Bone marrow (tissue), 2 donors: Measurements from ENCODE around the gene BRICD5.

ENCODE experiments used
- DNase-seq, 2 donors: peaks; one replicate each; lab custom pipeline; 2025; lab: John Stamatoyannopoulos, UW

BRICD5 gene

DNA sequence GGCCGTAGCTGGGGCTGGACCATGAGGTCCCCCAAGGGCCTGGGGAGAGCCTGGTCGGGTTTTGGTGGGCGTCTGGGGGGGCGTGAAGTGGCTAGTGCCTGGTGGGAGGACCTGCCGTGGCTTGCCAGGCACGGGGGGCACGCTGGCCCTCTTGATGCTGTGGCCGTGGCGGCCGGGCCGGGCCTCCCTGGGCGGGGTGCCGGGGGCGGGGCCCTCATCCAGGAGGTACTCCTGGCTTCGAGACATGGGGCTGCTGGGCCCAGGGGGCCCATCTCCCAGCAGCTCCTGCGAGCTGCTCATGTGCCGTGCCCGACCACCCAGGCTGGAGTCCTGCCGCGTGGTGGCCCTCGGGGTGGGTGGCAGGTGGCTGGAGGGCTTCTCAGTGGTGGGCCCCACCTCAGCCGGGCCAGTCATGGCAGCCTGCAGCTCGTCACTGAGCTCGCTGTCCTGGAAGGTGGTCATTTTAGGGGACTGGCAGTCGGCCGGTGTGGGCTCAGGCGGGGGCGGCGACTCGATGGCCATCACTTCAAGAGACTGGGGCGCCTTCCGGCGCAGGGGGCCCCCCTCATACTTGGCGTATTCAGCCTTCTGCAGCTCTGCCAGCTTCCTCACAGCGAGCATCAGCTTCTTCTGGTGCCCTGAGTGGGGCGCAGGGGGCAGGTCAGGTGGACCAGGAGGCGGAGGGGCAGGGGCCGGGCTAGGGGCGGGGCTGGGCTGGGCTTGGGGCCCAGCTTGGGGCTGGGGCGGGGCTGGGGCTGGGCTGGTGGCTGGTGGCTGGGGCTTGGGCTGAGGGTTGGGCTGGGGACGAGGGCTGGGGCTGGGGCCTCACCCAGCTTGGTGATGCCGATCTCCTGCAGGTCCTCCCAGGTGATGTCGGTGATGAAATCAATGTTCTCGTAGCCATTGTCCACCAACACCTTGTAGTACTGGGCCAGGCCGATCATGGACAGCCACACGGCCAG, 29.4 kb downstream of the BRICD5 start:
- DNase-seq: no peak

DNA sequence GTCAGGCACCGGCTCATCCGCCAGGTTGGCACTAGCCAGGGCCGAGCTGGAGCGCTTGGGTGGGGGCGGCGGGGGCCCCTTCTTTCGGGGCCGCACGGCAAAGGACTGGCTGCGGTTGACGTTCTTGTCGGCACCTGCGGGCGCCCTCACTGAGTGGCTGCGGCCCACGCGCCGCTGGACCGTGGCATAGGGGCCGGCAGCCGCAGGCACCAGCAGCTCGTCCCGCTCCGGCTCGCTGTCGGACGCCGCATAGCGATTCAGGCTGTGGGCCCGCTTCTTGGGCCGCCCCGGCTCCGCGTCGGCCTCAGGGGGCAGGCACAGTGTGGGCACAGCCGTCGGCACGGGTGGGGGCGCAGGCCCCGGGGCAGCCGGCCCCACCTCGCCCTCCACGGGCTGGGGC, 30.2 kb downstream of the BRICD5 start:
- DNase-seq: no peak

DNA sequence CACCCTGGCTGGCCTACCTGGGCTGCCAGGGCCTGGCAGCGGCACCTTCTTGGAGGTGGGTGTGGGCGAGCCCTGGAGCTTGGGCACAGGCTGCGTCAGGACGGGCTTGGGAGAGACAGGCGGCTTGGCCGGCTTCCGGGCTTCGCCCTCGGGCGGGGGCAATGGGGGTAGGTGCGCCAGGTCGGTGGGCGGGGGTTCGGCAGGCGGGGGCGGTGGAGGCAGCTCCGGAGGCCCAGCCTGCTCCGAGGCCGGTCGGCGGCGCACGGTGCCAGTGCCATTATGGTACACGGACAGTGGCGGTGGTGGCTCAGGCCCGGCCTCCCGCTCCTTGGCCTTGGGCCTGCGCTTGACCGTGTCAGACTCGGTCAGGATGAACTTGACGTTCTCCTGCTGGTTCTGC, 31.1 kb downstream of the BRICD5 start:
- DNase-seq: no peak

DNA sequence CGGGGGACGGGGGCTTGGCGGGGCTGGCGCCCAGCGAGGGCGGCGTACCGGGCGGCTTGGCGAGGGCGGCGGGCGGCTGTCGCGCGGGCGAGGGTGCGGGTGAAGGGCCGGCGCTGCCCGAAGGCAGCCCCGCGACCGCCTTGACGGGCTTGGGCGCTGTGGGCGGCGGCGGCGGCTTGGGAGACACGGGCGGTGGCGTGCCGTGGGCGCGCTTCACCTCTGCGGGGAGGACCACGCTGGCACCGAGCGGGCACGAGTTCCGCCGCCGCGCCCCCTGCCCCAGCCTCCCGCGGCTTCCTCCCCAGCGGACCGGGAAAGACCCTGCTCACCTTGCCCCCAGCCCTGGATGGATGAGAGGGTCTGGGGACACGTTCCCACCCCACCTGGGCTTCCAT, 31.6 kb downstream of the BRICD5 start:
- no peak for DNase-seq

DNA sequence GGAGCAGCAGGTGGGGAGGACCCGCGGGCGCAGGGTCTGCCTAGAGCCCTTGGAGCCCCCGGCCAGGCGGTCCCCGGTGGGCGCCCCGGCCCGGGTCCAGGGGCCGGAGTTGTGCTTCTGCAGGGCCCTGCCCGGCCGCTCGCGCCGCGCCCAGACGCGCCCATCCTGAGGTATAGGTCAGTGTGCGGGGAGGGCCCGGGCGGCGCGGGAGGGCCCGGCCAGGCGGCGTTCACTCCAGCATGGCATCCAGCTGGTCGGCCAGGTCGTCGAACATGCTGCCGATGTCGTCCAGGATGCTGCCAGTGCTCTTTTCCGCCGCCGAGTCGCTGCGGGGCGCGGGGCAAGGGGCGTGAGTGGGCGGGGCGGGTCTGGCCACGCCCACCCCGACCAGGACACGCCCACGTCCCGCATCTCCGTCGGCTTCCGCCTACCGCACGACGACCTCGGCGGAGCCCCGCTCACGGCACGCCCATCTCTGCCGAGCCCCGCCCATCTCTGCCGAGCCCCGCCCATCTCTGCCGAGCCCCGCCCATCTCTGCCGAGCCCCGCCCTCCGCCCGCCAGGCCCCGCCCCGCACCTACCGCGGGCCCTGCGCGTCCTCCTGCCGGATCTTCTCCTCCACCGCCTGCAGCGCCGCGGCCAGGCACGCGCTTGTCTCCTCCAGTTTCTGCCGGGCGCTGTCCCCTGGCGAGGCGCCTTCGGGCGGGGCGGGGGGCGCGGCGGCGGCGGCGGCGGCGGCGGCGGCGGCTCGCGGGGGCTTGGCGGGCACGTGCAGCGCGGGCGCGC, 32.1 kb downstream of the BRICD5 start:
- no peak for DNase-seq

DNA sequence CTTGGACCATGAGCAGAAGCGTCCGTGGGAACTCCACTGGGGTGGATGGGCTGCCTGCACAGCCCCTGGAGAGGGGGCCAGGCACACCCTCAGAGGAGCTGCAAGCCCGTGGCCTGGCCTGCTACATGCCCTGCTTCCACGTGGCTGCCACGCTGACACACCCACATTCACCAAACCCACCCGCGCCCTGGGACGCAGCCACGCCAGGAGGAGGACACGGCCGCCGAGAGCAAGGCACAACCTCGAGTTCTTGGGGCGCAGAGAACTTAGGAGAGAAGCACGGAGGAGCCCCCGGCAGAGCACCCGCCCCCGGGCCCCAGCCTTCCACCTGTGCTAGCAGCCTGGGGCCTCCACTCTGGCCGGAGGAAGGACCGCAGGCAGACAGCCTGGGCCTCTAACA, 33.1 kb downstream of the BRICD5 start:
- DNase-seq: no peak

DNA sequence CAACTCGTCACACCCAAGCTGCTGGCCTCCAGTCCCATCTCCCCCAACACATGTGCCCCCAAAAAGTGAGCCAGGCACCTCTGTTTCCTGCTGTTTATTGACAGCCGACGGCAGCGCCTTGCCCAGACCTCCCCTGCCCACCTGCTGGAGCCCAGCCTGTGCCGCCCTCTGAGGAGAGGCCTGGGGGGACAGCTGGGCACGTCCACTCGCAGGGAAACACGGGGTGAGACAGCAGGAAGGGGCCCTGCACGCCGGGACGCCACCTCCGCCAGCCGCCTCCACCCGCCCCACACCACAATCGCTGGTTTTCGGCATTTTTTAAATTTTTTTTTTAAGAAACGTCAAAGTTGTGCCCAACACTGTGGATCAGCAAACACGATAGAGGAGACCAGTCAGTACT, 33.6 kb downstream of the BRICD5 start:
- no peak for DNase-seq

DNA sequence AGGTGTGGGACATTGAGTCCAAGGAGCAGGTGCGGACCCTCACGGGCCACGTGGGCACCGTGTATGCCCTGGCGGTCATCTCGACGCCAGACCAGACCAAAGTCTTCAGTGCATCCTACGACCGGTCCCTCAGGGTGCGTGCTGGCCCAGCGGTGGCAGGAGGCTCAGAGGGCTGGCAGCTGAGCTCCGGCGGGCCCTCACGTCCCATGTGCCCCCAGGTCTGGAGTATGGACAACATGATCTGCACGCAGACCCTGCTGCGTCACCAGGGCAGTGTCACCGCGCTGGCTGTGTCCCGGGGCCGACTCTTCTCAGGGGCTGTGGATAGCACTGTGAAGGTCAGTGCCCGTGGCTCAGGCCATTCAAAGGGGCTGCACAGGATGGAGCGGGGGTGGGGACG, 34.6 kb downstream of the BRICD5 start:
- no peak for DNase-seq

DNA sequence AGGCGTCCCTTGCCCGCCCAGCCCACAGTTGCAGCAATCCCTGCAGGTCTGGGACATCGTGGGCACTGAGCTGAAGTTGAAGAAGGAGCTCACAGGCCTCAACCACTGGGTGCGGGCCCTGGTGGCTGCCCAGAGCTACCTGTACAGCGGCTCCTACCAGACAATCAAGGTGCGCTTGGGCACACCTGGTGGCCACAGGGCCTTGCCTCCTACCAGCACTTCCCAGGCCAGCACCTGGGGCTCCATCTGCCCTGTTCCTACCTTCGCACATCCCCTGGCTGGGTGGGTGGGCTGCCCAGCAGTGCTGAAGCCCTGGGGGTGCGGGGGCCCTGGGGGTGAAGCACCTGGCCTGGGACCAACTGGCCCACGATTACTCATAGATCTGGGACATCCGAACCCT, 35.2 kb downstream of the BRICD5 start:
- DNase-seq: no peak

DNA sequence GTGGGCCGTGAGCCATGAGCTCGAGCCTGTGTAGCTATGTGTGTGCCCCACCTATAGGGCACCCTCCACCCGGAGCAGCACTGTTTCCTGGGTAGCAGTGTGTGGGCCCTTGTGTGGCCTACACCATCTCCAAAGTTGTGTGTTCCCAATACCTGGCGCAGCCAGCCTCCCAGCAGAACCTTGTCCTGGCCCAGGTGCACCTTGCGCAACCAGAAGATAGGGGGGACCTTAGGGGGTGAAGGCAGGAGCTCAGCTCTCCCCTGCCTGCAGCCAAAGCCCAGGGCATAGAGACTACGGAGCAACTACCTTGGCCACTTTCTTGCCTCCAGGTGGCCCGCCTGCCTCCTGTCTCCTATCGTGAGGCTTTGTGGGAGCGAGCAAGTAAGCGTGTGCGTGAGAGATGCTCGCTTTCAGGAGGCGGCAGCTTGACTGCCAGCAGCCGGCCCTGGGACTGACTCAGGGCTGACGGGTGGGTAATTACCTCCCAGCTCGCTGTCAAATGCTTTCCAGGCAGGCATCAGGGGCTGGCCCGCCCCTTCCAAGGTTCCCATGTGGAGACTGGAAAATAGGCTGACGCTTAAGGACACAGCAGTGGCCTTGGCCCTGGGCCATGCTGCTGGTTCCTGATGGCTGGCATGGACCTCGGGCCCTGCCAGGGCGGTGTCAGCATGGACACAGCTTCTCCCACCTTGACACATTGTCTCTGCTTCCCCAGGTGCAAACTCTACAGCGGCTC, 36.1 kb downstream of the BRICD5 start:
- DNase-seq: no peak

DNA sequence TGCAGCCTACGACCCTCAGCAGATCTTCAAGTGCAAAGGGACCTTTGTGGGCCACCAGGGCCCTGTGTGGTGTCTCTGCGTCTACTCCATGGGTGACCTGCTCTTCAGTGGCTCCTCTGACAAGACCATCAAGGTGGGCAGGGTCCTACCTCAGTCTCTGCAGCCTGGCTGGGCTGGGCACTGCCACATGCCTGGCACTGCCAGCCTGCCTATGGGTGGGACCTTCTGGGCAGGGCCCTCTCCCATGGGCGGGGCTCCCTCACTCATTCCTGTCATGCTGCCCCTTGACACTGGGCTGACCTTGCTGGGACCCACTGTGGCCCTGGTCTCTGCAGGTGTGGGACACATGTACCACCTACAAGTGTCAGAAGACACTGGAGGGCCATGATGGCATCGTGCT, 36.7 kb downstream of the BRICD5 start:
- DNase-seq: no peak

DNA sequence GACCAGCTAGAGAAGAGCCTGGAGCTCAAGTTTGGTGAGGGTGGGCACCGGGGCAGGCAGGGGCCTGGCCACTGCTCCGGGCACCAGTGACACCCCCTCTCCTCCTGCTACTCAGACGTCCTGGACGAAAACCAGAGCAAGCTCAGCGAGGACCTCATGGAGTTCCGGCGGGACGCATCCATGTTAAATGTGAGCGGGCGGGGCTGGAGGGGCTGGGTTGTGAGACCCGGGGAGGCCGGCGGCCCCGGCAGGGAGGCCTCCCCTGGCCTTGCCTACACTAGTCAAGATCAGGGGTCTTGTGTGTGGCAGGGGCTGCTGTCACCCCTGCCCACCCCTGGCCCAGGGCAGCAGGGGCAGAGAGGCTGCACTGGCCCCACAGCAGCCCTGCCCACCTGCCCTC, 37.3 kb downstream of the BRICD5 start:
- no peak for DNase-seq

DNA sequence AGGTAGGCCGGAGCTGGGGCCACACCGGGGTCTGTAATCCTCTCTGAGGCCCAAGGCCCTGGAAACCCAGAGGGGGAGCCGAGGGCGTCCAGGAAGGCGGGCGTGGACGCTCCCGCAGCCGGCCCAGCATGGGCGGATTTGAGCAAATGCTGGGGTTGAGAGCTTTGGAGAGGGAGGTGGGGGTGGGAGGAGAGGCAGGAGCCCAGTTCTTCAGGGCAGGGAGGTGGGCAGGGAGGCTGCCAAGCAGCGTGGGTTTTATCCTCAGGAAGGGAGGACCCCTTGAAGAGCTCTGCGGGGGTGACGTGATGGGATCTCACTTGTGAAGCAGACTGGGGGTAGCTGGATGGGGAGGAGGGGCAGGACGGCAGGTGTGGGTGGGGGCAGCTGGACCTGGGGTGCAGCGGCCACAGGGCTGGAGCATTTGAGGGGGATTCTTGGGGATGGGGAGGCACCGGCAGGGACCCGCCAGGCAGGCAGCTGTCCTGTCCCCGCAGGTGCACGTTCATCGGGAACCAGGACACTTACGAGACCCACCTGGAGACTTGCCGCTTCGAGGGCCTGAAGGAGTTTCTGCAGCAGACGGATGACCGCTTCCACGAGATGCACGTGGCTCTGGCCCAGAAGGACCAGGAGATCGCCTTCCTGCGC, 37.9 kb downstream of the BRICD5 start:
- no peak for DNase-seq

DNA sequence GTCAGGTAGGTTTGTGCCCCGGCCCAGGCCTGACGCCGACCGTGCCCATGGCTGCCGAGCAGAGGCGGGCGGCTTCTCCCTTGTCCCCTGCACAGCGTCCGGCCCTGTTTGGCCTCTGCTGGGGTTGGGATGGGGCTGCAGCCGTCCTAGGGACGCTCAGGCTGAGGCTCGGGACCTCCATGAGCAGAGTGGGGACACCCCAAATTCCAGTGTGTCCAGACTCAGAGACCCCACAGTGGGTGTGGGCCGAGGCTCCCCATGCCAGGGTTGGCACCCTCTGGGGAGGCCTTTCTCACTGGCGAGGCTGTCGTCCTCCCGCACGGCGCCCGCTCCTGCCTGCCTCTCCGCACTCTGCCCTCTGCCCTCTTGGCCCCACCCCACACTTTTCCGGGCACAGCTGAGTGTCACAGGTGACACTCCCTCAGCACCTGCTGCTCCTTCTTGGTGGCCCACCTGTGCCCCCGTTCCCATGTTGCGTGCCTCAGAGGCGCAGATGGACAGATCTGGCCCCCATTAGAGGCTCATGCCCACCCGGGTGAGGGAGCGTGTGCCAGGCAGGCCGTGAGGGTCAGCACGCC, 39.0 kb downstream of the BRICD5 start:
- DNase-seq: no peak

DNA sequence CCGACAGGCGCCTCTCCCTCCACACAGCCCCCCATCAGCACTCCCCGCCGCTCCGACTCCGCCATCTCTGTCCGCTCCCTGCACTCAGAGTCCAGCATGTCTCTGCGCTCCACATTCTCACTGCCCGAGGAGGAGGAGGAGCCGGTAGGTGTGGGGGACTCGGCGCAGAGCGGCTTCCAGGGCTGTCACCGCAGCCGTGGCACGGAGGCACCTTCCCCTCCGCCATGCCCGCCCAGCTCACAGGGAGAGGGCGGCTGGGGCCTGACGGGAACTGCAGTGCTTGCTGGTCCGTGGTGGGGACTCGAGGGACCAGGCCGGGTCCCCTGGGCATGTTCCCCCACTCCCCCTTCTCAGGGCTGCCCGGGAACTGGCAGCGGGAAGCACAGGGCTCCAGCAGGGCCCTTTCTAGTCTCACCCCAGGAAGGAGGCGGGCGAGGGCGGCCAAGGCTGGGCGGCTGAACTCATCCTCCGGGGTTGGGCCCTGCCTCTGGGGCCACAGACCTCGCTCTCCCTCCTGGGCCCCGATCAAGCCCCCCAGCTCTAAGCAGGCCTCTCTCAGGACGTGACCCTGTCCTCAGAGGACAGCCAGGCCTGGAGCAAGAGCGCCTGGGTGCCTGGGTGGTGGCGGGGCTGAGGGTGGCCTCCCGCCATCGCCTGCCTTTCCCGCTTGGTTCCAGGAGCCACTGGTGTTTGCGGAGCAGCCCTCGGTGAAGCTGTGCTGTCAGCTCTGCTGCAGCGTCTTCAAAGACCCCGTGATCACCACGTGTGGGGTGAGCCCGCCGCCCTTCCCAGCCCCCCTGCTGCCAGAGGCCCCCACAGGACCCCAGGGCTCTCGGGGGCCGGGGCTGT, 39.9 kb downstream of the BRICD5 start:
- no peak for DNase-seq

DNA sequence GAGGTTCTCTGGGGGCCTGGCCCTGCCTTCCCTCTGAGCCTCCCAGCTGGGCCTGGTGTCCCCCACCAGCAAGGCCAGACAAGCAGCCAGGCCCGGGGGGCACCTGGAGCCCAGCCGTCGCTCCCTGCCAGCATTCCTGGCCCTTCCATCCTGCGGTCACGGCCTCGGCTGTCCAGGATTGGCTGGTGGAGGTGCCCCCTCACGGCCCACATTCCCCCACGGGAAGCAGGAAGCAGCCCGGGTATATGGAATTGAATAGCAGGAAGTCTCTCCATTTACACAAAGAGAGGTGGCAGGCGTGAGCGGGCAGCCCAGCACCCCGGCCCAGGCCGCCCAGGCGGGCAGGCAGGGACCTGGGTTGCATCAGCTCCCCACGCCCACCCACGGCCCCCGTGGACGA, 40.6 kb downstream of the BRICD5 start:
- DNase-seq: no peak

DNA sequence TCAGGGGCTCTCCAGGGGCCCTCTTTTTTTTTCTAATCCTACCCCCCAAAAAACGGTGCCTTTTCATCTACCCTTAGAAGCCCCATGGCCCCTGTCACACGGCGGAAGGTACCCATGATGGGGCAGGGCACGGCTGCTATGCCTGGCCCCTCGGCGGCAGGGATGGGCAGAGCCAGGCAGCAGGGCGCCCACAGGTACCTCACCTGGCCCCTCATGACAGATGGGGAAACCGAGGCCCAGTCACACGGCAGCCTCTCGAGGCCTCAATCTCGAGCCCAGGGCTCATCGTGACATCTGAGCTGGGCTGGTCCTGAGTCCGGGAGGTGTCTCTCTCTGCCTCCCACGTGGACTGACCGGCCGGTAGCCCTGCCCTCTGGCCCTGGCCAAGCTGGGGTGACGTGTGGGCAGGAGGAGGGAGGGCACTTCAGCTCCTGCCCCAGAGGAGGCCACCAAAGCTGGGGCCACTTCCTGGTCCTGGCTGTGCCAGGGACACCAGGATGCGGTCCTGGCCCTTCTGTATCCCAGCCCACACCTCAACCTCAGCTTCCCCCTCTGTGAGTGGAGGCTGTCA, 43.5 kb downstream of the BRICD5 start:
- DNase-seq: no peak

DNA sequence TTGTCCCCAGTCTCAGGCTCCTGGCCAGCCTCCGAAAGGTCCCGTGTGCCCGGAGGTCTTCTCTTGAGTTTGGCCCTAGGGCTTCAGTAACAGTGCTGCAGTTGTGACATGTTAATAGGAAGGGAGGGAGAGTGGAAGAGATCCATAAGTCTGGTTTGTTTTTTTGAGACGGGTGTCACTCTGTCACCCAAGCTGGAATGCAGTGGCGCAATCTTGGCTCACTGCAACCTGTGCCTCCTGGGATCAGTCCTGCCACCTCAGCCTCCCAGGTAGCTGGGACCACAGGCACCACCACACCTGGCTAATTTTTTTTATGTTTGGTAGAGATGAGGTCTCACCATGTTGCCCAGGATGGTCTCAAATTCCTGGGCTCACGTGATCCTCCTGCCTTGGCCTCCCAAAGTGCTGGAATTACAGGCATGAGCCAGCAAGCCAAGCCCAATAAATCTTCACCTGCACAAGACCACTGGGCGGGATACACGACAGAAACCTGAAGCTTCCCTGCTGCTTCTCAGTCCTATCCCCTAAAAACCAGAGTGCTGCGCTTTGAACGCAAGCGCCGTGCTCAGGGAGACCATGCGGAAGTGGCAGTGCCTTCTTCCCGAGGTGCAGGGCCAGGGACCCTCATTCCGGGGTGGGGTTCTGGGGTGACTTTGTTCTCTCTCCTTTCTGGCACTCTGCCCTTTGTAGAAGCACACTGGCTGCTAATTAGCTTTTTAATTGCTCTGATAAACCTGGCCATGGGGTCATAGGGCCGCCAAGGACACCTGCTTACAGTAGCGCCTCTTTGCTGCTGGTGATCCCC, 44.2 kb downstream of the BRICD5 start:
- no peak for DNase-seq

DNA sequence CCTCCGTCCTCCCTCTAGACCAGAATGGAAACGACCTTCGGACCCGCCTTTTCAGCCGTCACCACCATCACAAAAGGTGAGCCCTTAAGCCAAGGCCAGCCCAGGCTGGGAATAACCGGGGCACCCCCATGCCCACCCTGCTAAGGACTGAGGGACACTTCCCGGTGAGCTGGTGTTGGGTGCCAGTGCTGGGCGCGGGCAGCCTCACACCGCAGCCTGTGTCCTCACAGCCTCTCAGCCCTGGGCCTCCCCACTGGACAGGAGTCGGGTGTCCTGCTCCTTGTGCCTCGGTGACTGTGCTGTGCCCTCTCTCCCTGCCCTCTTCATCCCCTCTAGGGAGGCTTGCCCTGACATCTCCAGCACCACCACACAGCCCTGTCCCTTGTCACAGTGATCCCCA, 44.8 kb downstream of the BRICD5 start:
- no peak for DNase-seq
